ENCODE data around the gene PTH1R.

The PTH1R gene

DNA sequence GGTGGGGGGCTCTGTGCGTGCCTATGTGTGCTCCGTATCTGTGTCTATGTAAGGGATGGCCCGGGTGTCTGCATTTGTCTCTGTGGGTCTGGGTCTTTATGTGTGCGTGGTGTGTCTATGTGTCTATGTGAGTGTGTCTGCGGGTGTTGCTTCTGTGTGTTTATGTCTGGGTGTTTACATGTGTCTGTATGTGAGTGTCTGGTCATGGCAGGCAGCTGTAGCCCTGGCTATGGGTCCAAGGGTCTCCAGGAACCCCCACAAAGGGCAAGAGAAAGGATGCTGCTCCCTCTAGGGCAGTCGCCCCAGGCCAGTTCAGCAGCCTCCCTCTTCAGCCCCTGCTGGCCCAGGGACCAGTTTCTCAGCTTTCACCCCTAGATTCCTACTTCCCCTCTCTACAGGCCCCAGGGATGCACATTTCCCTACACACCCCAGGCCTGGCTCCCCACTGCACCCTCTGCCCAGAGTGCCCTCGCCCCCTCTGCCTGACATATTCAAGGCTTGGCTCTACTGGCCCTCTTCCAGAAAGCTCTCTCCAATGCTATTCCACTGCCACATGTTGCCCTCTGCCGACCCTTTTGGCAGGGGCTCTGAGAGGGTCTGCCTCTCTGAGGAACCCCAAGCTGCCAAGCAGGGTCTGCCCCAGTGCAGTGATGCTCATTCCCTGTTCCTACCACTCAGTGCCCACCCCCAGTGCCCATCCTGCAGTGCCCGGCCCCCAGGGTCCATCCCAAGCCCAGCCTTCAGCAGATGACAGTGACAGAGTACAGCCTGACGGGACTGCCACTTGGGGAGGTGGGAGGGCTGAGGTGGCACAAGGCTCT is 13.2 kb upstream of the PTH1R start:
- no peak for DNase-seq (ENCODE audit: low read depth)

DNA sequence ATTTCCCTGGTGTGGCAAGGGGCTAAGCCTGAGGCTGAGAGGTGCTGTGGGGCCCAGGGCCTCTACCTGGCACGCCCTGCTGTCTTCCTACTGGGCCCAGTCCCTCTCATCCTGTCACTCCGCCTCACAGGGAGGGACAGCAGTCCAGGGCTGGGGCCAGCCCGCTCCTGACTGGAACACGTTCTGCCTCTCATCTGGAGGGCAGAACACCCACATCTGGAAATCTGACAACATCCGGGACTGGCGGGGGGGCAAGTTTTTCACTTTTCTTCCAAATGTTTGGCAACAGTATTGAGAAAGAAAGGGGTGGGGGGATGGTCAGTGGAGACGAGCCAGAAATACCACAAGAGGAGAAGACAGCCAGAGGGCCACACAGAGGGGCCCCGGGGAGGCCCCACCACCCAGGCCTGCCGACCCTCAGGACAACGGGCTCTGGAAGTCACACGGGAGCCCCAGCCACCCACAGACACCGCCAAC is 12.5 kb upstream of the PTH1R start:
- DNase-seq (ENCODE audit: low read depth) = no peak

DNA sequence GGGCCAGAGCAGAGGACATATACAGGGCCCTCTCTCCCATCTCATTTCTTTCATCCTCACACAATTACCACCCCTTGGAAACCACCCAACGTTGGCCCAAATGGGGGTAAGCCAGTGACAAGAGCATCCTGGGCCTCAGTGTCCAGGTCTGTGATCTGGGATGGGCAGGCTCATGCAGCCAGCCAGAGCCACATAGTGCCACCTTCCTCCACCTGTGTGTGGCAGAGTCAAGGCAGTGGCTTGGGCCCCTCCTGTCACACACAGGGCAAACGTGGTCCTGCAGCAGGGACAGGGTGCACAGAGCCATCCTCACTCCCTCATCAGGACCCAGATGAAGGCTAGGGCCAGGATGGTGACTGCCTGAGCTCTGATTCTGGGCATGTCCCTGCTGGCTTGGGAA is 12.0 kb upstream of the PTH1R start:
- no peak for DNase-seq (ENCODE audit: low read depth)

- no peak for DNase-seq (ENCODE audit: low read depth)
Observed at GRCh38 chr3:46866032-46866595, 11.4 kb upstream of the PTH1R start.

GRCh38 chr3:46866720-46867549 is 10.6 kb upstream of the PTH1R start:
- DNase-seq (ENCODE audit: low read depth) = peak; percentile 65

DNA sequence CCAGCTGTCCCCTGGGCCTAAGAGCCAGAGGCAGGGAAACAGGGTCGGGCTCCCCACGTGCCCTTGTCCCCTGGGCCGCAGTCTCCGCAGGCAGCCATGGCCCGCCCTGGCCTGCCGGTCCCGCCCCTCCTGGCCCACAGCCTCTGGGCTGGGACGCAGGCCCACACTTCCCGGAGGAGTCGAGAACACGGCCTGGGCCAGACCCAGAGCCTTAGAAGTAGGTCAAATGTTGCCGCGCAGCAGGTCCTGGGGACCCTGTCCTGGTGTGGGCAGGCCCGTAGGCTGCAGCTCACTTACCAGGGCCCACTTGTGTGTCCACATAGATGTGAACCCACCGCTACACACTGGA is 10.0 kb upstream of the PTH1R start:
- DNase-seq (ENCODE audit: low read depth) = no peak

DNA sequence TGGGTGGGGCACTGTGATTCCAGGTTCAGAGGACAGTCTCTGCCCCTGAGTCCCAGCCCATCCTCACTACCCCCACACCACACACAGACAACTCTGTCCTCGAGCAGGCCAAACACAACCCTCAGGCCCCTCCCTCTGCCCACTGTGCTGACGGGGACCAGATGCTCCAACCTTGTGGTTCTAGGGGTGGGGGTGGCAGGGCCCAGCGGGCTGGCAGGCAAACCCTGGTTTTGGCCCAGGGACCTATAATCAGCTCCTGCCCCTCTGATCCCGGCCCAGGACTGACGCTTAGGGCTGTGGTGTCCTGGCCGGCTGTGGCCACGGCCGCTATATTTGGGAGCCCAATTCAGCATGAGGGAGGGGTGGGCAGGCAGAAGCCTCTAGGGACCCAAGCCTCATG is 9.2 kb upstream of the PTH1R start:
- DNase-seq (ENCODE audit: low read depth) = no peak

DNA sequence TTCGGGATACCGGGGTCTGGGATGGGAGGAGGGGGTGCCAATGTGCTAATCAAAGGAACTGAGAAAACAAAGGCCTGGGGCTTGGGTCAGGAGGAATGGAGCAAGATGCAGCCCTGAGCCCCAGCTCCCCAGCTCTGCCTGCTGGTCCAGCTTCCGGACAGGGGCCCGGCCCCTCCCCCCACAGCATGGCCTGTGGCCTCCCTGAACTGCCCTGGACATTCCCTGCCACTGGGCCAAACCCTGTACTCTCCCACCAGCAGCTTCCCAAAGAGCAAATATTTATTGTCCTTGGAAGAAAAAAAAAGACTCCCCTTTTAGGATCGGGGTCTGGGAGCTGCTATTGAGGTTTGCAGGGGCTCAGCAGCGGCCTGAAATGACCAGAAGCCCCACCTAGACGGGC is 8.6 kb upstream of the PTH1R start:
- no peak for DNase-seq (ENCODE audit: low read depth)

DNA sequence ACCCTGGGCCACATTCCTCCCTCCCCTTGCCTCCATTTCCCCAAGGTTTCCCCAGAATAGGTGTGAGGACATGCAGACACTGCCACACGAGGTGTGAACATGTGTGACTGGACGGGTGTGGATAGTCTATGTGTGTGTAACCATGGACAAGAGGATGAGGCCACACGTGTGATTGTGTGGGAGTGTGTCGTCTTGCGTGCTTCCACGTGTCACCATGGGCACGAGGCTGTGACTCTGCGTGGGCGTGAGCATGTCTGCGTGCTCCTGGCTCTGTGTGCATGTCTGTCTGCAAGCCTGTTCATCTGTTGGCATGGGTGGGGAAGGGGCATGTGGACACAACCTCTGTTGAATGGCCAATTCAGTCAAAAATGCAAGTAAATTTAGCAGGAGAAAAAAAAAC is 8.1 kb upstream of the PTH1R start:
- DNase-seq (ENCODE audit: low read depth) = no peak

DNA sequence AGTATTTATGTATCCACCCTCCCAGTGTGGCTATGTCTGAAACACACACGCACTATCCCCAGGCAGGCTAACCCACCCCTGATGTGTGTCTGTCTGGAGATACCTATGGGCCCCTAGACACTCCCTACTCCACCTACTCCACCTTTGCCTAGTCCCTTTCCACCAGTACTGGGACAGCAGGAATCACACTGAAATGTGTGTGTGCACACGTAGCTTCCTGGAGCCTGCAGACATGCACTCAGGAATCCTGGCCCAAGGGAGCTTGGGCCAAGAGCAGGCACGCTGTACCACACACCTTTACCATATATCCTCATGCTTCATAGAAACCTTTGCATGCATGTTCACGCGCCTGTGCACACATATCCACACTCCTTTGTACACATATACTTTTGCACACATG is 6.9 kb upstream of the PTH1R start:
- no peak for DNase-seq (ENCODE audit: low read depth)

- no peak for DNase-seq (ENCODE audit: low read depth)
Observed at GRCh38 chr3:46871222-46871621, 6.3 kb upstream of the PTH1R start.

GRCh38 chr3:46873521-46873920 is 4.0 kb upstream of the PTH1R start:
- DNase-seq (ENCODE audit: low read depth) = no peak

DNA sequence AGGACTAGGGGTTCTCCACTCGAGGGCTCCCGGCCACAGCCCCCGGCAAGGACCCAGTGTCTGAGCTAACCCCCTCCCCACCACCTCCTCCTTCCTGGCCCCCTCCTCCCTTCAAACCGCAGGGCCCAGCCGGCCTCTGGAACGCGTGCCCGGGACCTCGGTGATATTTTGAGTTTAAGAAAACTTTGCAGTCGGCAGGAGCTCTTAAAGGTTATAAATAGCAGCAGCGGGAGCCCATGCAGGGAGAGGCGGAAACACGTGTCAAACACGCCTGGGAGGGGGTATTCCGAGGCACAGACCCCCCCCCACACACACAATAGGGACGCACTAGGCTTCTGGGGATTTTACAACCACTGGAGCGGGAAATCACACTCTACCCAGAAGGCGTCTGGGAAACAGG is 3.1 kb upstream of the PTH1R start:
- no peak for DNase-seq (ENCODE audit: low read depth)

GRCh38 chr3:46875560-46875959 is 2.0 kb upstream of the PTH1R start:
- no peak for DNase-seq (ENCODE audit: low read depth)

DNA sequence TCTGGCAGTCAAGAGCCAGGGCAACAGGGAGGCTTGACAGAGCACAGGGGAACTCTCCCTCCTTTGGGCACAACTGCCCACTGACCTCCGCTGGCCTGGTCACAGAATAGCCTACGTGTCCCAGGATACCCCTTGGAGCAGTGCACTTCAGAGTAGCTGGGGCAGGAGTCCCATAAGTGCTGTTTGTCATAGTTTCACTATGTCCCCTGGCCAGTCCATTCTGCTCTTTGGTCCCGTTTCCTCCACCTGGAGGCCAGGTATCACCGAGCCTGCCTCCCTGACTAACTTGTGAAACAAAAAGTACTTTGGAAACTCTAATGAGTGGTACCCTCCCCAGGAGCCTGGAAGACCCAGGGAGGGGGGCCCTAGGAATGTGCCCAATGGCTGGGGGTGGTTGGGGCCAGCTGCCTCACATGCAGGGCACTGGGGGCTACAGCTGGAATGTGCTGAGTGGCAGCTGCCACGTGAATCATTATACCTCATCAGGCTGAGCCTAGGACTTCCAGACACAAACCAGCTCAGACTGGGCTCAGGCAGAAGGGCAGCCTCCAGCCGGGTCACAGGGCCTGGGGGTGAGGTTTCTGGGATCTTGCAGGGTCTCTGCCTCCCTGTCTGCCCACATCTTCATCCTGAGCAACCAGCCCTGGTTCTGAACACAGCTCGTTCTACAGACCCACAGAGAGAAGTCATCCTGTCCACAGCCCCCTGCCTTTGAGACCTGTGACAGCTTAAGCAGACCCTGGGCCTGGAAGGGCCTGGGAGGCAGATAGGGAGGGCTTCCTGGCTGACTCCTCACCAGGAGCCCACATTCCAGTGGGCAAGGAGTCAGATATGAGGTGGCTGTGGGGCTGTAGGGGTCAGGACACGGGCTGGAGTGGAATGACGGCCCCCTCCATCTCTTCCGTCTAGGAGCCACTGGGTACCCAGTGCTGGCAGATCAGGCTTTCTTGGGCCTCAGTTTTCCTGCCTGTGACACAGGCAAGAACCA is 914 bp upstream of the PTH1R start:
- no peak for DNase-seq (ENCODE audit: low read depth)

DNA sequence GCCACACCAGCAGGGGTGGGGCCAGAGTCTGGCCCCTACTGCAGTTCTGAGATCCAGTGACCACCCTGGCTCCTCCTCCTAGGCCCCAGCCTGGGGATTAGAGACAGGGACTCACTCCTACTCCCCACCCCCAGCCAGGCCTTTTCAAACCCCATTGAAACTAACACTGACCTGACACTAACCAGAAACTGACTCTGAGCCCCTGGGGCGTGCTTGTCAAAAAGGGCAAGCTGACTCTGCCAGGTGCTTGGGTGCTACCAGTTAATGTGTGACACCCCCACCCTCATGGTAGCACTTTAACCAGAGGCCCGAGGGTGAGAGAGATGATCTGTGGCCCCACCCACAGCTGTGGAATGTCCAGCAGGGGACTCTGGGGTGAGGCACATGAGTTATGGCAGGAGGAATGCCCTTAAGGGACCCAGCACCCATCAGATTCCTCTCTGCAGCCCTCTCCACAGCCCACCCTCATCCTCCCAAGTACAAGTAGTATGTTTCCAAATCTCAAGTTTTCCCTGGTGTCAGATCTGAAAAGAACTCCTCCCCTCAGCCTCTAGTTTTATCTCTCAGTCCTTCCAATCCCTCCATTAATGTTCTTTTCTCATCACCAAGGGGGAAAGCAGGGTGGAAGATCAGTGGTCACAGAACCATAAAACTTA is 1.4 kb downstream of the PTH1R start:
- no peak for DNase-seq (ENCODE audit: low read depth)

DNA sequence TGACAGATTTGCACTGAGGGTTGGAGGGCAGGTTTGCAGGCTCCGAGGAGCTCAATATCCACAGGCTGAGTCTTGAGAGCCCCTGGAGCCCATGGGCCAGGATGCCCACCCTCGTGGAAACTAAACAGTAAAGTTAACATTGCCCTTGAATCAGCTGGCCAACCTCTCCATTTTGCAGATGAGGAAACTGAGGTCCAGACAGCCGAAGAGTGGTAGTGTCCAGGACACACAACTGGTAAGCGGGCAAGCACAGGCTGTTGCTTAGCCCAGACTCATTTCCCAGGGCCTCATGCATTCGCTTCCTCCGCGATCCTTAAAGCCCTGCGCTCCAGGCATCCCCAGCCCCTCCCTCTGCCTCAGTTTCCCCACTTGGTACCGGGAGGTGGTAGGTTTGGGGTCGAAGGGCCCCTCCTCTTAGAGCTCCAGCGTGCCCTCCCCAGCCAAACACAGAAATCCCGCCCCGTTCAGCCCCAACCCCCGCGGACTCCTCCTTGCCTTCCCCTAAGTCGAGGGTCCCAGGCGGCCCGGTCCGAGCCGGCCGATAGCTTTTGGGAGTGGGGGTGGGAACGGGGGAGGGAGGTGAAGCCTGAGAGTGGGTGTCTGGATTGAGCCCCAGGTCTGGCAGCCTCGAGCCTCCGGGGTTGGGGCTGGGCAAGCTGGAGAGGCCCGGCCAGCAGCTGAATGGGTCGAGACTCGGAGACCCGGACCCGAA is 3.5 kb downstream of the PTH1R start:
- DNase-seq (ENCODE audit: low read depth) = no peak

DNA sequence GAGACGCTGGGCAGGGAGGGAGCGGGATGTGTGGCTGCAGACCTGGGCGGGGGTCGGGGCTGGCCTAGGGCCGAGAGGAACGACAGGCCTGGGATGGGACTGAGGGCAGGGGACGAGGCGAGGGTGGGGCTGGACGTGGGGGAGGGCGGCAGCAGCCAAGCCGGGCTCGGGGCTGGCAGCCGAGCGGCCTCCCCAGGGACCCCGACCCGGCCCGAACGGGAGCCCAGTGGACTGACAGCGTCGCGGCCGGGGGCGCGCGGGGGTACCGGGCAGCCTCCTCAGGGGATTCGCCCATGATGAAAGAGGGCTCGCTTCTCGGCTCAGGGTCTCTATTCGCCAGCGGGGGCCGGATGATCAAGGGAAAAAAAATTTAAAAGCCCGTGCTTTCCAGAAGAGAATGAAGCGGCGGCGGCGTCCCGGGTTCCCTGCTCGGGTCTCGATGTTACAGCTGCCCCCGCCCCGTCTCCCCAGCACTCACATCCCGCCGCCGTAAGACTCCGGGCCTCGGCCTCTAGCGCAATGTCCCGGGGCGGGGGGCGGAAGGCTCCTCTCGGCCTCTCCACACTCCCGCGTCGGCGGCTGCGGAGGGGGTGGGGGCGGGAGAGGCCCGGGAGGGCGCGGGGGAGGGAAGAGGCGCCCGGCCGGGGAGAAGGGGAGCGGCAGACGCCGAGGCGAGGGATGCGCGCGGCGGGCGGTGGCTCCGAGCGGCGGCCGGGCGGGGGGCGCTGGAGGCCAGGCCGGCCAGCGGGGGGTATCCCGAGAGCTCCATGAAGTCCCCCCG is 4.3 kb downstream of the PTH1R start:
- DNase-seq (ENCODE audit: low read depth) = no peak

DNA sequence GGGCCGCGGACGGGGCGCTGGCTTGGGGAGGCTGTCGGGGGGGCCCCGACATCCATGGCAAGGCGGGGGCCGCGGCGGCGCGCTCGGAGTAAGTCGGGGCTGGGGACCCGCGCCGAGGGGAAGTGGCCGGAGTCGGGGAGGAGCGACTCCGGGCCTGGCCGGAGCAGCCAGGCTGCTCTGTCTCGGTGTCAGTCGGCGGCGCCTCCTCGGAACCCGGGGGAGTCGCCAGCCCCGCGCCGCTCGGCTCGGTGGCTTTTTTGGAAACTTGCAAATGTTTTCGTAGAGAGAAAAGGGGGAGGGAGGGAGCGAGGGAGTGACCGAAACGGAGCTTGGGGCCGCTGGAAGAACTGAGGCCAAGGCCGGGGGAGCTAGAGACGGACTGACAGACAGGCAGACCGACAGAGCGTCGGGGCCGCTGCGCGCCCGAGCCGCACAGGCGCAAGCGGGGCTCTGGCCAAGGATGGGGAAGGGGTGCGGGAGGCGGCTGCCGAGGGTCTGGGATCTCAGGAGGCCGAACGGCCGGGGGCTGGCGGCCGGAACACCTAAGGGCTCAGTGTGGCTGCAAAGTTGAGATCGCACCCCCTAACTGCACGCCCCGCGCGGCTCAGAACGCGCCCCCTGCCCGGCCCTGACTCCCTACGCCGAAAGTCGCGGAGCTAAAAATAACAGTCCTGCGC is 5.0 kb downstream of the PTH1R start:
- DNase-seq (ENCODE audit: low read depth) = no peak
